Stimulated activated CD8-positive, alpha-beta memory T cell treated with anti-CD3 and anti-CD28 coated beads, Interleukin-7, amount 100 ng/mL, for 1 hour (primary cell): ENCODE data around the gene FYB2.

Experiments
- DNase-seq, 2 donors: peaks; one replicate each; pipeline ENCODE4 v3.0.0-alpha.2; 2020; ENCODE audit warnings: low read depth in 2 of 2

The FYB2 gene

GRCh38 chr1:56833088-56833487 is 13.9 kb upstream of the FYB2 start:
- no peak for DNase-seq

- peak; percentile 30 to 48 for DNase-seq
Measured at GRCh38 chr1:56831871-56832693, 12.9 kb upstream of the FYB2 start.

- no peak for DNase-seq
Measured at GRCh38 chr1:56830052-56830451, 10.8 kb upstream of the FYB2 start.

GRCh38 chr1:56827711-56828110 is 8.5 kb upstream of the FYB2 start:
- DNase-seq, result no peak

GRCh38 chr1:56825436-56825835 is 6.2 kb upstream of the FYB2 start:
- no peak for DNase-seq

- no peak for DNase-seq
Measured at GRCh38 chr1:56824938-56825337, 5.7 kb upstream of the FYB2 start.

GRCh38 chr1:56824271-56824670 is 5.1 kb upstream of the FYB2 start:
- DNase-seq, result no peak

- DNase-seq, result no peak
Measured at GRCh38 chr1:56821462-56821797, 2.2 kb upstream of the FYB2 start.

GRCh38 chr1:56820755-56821461 is 1.7 kb upstream of the FYB2 start:
- peak; percentile 14 to 36 for DNase-seq

GRCh38 chr1:56817716-56818463 is 1.3 kb downstream of the FYB2 start:
- DNase-seq, result no peak

GRCh38 chr1:56816909-56817308 is 2.3 kb downstream of the FYB2 start:
- no peak for DNase-seq

- no peak for DNase-seq
Measured at GRCh38 chr1:56816264-56816663, 2.9 kb downstream of the FYB2 start.

- DNase-seq, result no peak
Measured at GRCh38 chr1:56814205-56814604, 5.0 kb downstream of the FYB2 start.

- no peak for DNase-seq
Measured at GRCh38 chr1:56811331-56811730, 7.9 kb downstream of the FYB2 start.

- no peak for DNase-seq
Measured at GRCh38 chr1:56808410-56808809, 10.8 kb downstream of the FYB2 start.

GRCh38 chr1:56806804-56807203 is 12.4 kb downstream of the FYB2 start:
- no peak for DNase-seq

- no peak for DNase-seq
Measured at GRCh38 chr1:56803561-56804156, 15.5 kb downstream of the FYB2 start.

GRCh38 chr1:56799605-56800400 is 19.4 kb downstream of the FYB2 start:
- no peak for DNase-seq

GRCh38 chr1:56798053-56798471 is 21.1 kb downstream of the FYB2 start:
- no peak for DNase-seq

- DNase-seq, result no peak
Measured at GRCh38 chr1:56797065-56797685, 22.0 kb downstream of the FYB2 start.

GRCh38 chr1:56795870-56796269 is 23.3 kb downstream of the FYB2 start:
- no peak for DNase-seq
